ENCODE measurements around the gene PASK. TPM values are rescaled to one million over a fixed set of nuclear protein-coding genes. Genes with fewer than 3 reads are reported as not detected.

PASK gene
- total RNA-seq, 5 donors from 2014 or later (not counting 1 experiment from before 2014, with no cell fraction given), result 80.5 to 272 (median 167) TPM

DNA sequence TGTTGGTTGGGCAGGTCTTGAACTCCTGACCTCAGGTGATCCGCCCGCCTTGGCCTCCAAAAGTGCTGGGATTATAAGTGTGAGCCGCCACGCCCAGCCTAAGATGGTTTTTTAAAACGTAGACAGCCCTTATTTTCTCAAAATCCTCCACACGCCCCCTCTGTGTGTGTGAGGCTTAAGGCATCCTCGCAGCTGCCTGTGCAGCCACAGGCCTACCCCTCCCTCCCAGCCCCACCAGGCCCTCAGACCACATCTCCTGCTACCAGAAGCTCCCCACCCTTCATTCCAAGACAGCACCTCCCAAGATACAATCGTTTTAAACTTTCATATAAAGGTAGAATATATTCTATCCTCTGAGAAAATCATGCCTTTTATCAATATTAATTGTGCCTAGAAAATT, 44.0 kb upstream of the PASK start:
- DNase-seq (no peak), ATAC-seq (replicated peaks in 1 of 4) (no peak)
- Mint-ChIP-seq H3K36me3 (no peaks in the 10 kb centered on the region), H3K4me1 (no peaks in the 10 kb centered on the region), H3K27me3 (no peaks in the 10 kb centered on the region), H3K27ac (no peak overlapping the region), H3K4me3 (no peak overlapping the region), H3K9me3 (no peaks in the 10 kb centered on the region)
- H3K4me1 ChIP-seq (ENCODE audit: control insufficient read depth in 1 of 2, extremely low read depth in 1 of 2, insufficient read depth in 2 of 2, low read length in 2 of 2), result no peaks in the 10 kb centered on the region
- POLR2A ChIA-PET, result no interaction called here
- CTCF ChIA-PET, result no interaction called here
- no peak overlapping the region for H3K27ac ChIP-seq (ENCODE audit: low read length)
- H3K36me3 ChIP-seq (ENCODE audit: control insufficient read depth in 2 of 2, extremely low read depth in 1 of 2, insufficient read depth in 1 of 2, low read length in 1 of 2), result no peaks in the 10 kb centered on the region
- no CpG with 5 or more reads among the region's 8 CpGs for WGBS (ENCODE audit: insufficient coverage)
- no peaks in the 10 kb centered on the region for H3K27me3 ChIP-seq (replicated peaks in 1 of 2; ENCODE audit: control insufficient read depth in 2 of 2, extremely low read depth in 1 of 2, insufficient read depth in 2 of 2, low read length in 1 of 2)
- H3K9me3 ChIP-seq, result no peaks in the 10 kb centered on the region
- no peak overlapping the region for H3K4me3 ChIP-seq (ENCODE audit: control insufficient read depth in 1 of 2, extremely low read depth in 1 of 2, low read length in 1 of 2)

DNA sequence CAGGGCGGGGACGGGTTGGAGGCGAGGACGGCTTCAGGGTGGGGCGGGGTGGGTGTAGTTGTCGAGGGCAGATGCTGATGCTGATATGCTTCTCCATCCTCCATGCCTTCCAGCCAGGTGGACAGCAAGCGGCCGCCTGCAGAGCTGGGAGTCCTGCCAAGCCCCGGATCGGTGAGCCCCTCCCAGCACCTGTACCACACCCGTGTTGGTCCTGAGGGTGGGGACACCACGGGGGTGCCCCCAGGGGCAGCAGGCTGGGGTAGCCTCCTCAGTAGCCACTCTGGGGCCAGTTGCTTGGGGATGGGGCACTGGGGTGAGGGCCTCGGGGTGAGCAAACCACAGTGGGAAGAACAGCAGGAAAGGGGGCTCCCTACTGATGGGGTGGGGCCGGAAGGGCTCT, 41.8 kb upstream of the PASK start:
- H3K4me3 ChIP-seq (ENCODE audit: control insufficient read depth in 1 of 2, extremely low read depth in 1 of 2, low read length in 1 of 2), result no peak overlapping the region
- H3K27me3 ChIP-seq (replicated peaks in 1 of 2; ENCODE audit: control insufficient read depth in 2 of 2, extremely low read depth in 1 of 2, insufficient read depth in 2 of 2, low read length in 1 of 2), result no peaks in the 10 kb centered on the region
- DNase-seq, result no peak
- POLR2A ChIA-PET, result no interaction called here
- Mint-ChIP-seq H3K4me3 (no peak overlapping the region), H3K27me3 (no peaks in the 10 kb centered on the region), H3K9me3 (no peaks in the 10 kb centered on the region), H3K27ac (no peak overlapping the region), H3K4me1 (no peaks in the 10 kb centered on the region), H3K36me3 (no peaks in the 10 kb centered on the region)
- WGBS (ENCODE audit: insufficient coverage), result no CpG with 5 or more reads among the region's 14 CpGs
- no peak for ATAC-seq (replicated peaks in 1 of 4)
- no peak overlapping the region for H3K27ac ChIP-seq (ENCODE audit: low read length)
- no peaks in the 10 kb centered on the region for H3K4me1 ChIP-seq (ENCODE audit: control insufficient read depth in 1 of 2, extremely low read depth in 1 of 2, insufficient read depth in 2 of 2, low read length in 2 of 2)
- CTCF ChIA-PET, result interaction anchor here in 1 of 2 donors (0.6 kb wide), 1 partner anchor 334 kb away, joined by 3 read pairs; no protein-coding TSS in a partner anchor
- H3K9me3 ChIP-seq, result no peaks in the 10 kb centered on the region
- H3K36me3 ChIP-seq (ENCODE audit: control insufficient read depth in 2 of 2, extremely low read depth in 1 of 2, insufficient read depth in 1 of 2, low read length in 1 of 2), result no peaks in the 10 kb centered on the region

DNA sequence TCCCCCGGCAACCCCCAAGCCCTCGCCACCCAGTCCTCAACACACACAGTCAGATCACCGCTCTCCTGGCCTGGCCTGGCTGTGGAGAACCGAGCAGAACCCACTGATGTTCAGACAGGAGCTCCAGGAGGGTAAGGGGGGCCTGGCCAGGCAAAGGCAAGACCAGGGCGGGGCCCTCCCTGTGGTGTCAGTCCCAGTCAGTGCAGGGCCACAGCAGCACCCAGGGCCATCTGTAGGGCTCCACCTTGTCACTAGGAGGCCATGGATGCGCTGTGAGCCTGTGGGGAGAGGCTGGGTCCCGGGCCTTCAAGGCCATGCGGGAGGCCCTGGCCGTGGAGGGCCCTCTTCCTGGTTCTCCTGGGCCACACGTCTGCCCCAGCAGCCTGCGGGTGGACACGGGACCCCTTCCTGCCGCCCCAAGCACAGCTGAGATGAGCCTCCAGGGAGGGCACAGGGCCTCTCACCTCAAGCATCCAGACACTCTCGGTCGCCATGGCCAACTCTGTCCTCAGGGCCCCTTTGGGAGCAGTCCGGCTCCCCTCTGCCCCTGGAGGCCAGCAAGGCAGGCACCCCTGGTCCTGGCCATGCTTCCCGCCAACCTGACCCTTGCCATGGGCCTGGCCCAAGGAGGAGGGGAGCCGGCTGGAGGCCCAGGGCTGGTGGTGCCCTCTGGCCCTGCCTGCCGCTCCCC, 41.2 kb upstream of the PASK start:
- ChIA-PET POLR2A (no interaction called here), CTCF (no interaction called here)
- Mint-ChIP-seq H3K4me1 (no peaks in the 10 kb centered on the region), H3K4me3 (no peak overlapping the region), H3K36me3 (no peaks in the 10 kb centered on the region), H3K27ac (no peak overlapping the region), H3K9me3 (no peaks in the 10 kb centered on the region), H3K27me3 (no peaks in the 10 kb centered on the region)
- Histone ChIP-seq H3K9me3 (no peaks in the 10 kb centered on the region), H3K4me3 (ENCODE audit: control insufficient read depth in 1 of 2, extremely low read depth in 1 of 2, low read length in 1 of 2) (no peak overlapping the region), H3K27me3 (replicated peaks in 1 of 2; ENCODE audit: control insufficient read depth in 2 of 2, extremely low read depth in 1 of 2, insufficient read depth in 2 of 2, low read length in 1 of 2) (no peaks in the 10 kb centered on the region), H3K27ac (ENCODE audit: low read length) (no peak overlapping the region), H3K4me1 (ENCODE audit: control insufficient read depth in 1 of 2, extremely low read depth in 1 of 2, insufficient read depth in 2 of 2, low read length in 2 of 2) (no peaks in the 10 kb centered on the region), H3K36me3 (ENCODE audit: control insufficient read depth in 2 of 2, extremely low read depth in 1 of 2, insufficient read depth in 1 of 2, low read length in 1 of 2) (no peaks in the 10 kb centered on the region)
- 87% methylated on average over 18 of the region's 19 CpGs for WGBS (ENCODE audit: insufficient coverage)
- ATAC-seq (replicated peaks in 1 of 4) (no peak), DNase-seq (no peak)

DNA sequence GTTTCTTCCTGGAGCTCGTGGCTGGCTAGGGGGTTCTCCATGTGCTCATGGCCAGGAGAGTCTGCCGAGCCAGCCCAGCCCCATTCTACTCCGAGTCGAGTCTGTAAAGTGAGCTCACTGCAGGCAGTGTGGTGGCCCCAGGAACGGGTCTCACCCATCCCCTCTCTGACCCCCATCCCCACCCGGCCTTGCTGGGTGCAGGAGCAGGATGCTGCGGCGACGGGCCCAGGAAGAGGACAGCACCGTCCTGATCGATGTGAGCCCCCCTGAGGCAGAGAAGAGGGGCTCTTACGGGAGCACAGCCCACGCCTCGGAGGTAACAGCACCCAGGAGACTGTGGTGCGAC, 40.6 kb upstream of the PASK start:
- no peak overlapping the region for H3K27ac Mint-ChIP-seq
- H3K4me1 ChIP-seq (ENCODE audit: control insufficient read depth in 1 of 2, extremely low read depth in 1 of 2, insufficient read depth in 2 of 2, low read length in 2 of 2), result no peaks in the 10 kb centered on the region
- H3K27me3 Mint-ChIP-seq, result no peaks in the 10 kb centered on the region
- no peaks in the 10 kb centered on the region for H3K27me3 ChIP-seq (replicated peaks in 1 of 2; ENCODE audit: control insufficient read depth in 2 of 2, extremely low read depth in 1 of 2, insufficient read depth in 2 of 2, low read length in 1 of 2)
- POLR2A ChIA-PET, result no interaction called here
- H3K36me3 ChIP-seq (ENCODE audit: control insufficient read depth in 2 of 2, extremely low read depth in 1 of 2, insufficient read depth in 1 of 2, low read length in 1 of 2), result no peaks in the 10 kb centered on the region
- no peaks in the 10 kb centered on the region for H3K9me3 ChIP-seq
- no peak for ATAC-seq (replicated peaks in 1 of 4)
- no peaks in the 10 kb centered on the region for H3K9me3 Mint-ChIP-seq
- 90% methylated on average over 11 of the region's 15 CpGs for WGBS (ENCODE audit: insufficient coverage)
- no peak for DNase-seq
- H3K4me3 Mint-ChIP-seq, result no peak overlapping the region
- H3K27ac ChIP-seq (ENCODE audit: low read length), result no peak overlapping the region
- CTCF ChIA-PET, result no interaction called here
- H3K4me1 Mint-ChIP-seq, result no peaks in the 10 kb centered on the region
- H3K36me3 Mint-ChIP-seq, result no peaks in the 10 kb centered on the region
- no peak overlapping the region for H3K4me3 ChIP-seq (ENCODE audit: control insufficient read depth in 1 of 2, extremely low read depth in 1 of 2, low read length in 1 of 2)

DNA sequence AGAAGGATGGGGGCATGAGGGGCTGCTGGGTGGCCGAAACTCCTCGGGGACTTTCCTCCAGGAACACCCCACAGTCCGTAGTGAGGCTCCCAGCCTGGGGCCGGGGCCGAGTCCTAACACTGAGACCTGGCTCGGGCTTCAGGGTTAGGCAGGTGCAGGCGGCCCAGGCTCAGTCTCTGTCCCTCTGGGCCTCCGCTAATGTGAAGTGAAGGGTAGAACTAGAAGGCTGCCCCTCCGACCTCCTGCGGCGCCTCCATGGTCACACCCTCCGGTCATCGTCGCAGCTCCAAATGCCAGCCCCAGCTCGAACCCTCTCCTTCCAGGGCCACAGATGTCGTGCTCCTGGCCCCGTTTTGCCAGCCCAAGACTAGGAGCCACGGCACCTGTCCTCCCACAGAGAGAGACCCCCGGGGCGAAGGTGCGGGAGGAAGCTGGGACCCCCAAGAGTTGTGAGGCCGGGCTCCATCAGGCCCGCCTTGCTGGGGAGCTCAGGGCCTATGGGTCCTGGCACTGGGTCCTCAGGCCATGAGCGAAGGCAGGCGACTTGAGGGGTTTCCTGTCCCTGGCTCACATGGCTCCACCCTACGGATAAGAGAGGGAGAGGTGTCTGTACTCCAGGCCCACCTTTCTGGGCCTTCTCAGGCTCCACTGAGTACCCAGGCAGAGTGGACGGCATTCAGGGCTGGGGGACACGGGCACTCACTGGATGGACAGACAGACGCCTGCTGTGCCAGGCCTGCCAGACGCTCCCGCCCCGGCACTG, 40.0 kb upstream of the PASK start:
- Histone ChIP-seq H3K27me3 (replicated peaks in 1 of 2; ENCODE audit: control insufficient read depth in 2 of 2, extremely low read depth in 1 of 2, insufficient read depth in 2 of 2, low read length in 1 of 2) (no peaks in the 10 kb centered on the region), H3K36me3 (ENCODE audit: control insufficient read depth in 2 of 2, extremely low read depth in 1 of 2, insufficient read depth in 1 of 2, low read length in 1 of 2) (no peaks in the 10 kb centered on the region), H3K4me3 (ENCODE audit: control insufficient read depth in 1 of 2, extremely low read depth in 1 of 2, low read length in 1 of 2) (no peak overlapping the region), H3K27ac (ENCODE audit: low read length) (no peak overlapping the region), H3K9me3 (no peaks in the 10 kb centered on the region), H3K4me1 (ENCODE audit: control insufficient read depth in 1 of 2, extremely low read depth in 1 of 2, insufficient read depth in 2 of 2, low read length in 2 of 2) (no peaks in the 10 kb centered on the region)
- no peak for DNase-seq
- Mint-ChIP-seq H3K27ac (no peak overlapping the region), H3K4me3 (no peak overlapping the region), H3K9me3 (no peaks in the 10 kb centered on the region), H3K27me3 (no peaks in the 10 kb centered on the region), H3K36me3 (no peaks in the 10 kb centered on the region), H3K4me1 (no peaks in the 10 kb centered on the region)
- ChIA-PET POLR2A (no interaction called here), CTCF (no interaction called here)
- no peak for ATAC-seq (replicated peaks in 1 of 4)
- 87% methylated on average over 30 of the region's 32 CpGs for WGBS (ENCODE audit: insufficient coverage)

DNA sequence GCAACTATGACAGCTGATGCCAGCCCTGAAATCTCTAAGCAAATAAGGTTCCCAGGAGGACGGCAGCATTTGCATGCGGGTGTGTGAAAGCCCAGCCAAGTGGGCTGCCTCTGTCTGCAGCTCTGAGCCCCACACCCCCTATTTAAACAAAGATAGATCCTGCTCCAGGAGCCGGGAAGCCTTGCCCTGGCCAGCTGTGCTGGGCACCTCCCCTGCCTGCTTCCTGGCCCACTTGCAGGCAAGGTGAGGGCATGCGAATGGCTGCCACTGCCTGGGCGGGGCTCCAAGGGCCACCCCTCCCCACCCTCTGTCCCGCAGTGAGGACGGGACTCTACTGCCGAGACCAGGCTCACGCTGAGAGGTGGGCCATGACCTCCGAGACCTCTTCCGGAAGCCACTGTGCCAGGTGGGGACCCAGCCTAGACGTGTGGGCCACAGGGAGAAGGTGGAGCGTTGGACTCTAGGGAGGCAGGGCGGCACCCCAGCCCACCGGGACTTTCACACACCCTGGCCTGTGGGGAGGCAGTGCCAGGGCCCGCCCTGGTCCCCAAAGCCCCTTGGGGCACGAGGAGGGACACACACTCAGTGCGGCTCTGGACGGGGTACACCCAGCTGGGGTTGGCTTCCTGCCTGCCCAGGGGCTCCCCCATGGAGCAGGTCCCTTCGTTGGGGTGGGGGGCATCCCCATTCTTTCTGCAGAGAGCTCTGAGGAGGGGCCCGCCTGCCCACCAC, 39.3 kb upstream of the PASK start, which contains the start of gene ANO7:
Gene ANO7, plus strand, starts transcription at position 317 of the 732 bp plus-strand sequence. CDS start 1,387 bp downstream, outside the sequence.
- Histone ChIP-seq H3K27me3 (replicated peaks in 1 of 2; ENCODE audit: control insufficient read depth in 2 of 2, extremely low read depth in 1 of 2, insufficient read depth in 2 of 2, low read length in 1 of 2) (no peaks in the 10 kb centered on the region), H3K36me3 (ENCODE audit: control insufficient read depth in 2 of 2, extremely low read depth in 1 of 2, insufficient read depth in 1 of 2, low read length in 1 of 2) (peaks cover 0 to 2% of the 10 kb centered on the region in 2 donors), H3K27ac (ENCODE audit: low read length) (no peak within 1 kb of the TSS), H3K4me3 (ENCODE audit: control insufficient read depth in 1 of 2, extremely low read depth in 1 of 2, low read length in 1 of 2) (no peak within 1 kb of the TSS), H3K9me3 (no peaks in the 10 kb centered on the region), H3K4me1 (ENCODE audit: control insufficient read depth in 1 of 2, extremely low read depth in 1 of 2, insufficient read depth in 2 of 2, low read length in 2 of 2) (no peaks in the 10 kb centered on the region)
- ChIA-PET POLR2A (no interaction called here), CTCF (no interaction called here)
- Mint-ChIP-seq H3K27me3 (no peaks in the 10 kb centered on the region), H3K4me1 (no peaks in the 10 kb centered on the region), H3K27ac (no peak within 1 kb of the TSS), H3K9me3 (no peaks in the 10 kb centered on the region), H3K4me3 (no peak within 1 kb of the TSS), H3K36me3 (peaks cover 2% of the 10 kb centered on the region)
- WGBS (ENCODE audit: insufficient coverage), result 88% methylated on average over 19 of the region's 21 CpGs
- DNase-seq (no peak), ATAC-seq (replicated peaks in 1 of 4) (no peak)

Measured in T-cell (primary cell).